ENCODE results near the gene MARK1. TPM values are rescaled to one million over a fixed set of nuclear protein-coding genes. Genes with fewer than 3 reads are reported as not detected.

Gene MARK1
- total and polyA plus RNA-seq, 9 of the 15 experiments (the other 6 are each of a cell fraction or from before 2014, with no cell fraction given), result not detected

- no peak for TF ChIP-seq RERE (CRISPR knock-in tag; IDR thresholded peaks at IDR 0.05; ENCODE audit: borderline replicate concordance)
Measured at GRCh38 chr1:220526294-220526693, 1.6 kb upstream of the MARK1 start (continued).

GRCh38 chr1:220527279-220527907 is 543 bp upstream of the MARK1 start:
- ChIA-PET POLR2A (no interaction called here), CTCF (ENCODE audit: low intra/inter-chr PET ratio) (no interaction called here)
- ATAC-seq (peak; percentile 38), DNase-seq (ENCODE audit: extremely low read depth in 1 of 4, low spot score in 3 of 4) (no peak), FAIRE-seq (no peak)
- Histone ChIP-seq H3K9me3 (replicated peaks; ENCODE audit: control insufficient read depth, insufficient read depth, low read depth, low read length) (no peaks in the 10 kb centered on the region), H3K9me1 (ENCODE audit: control insufficient read depth, insufficient read depth, low read length) (no peaks in the 10 kb centered on the region), H3K4me1 (replicated peaks in 1 of 2; ENCODE audit: control insufficient read depth in 2 of 2, insufficient read depth in 2 of 2, low read length in 2 of 2) (peaks cover 0 to 17% of the 10 kb centered on the region in 2 experiments; a peak in 3 of 5 replicates), H3K36me3 (ENCODE audit: control insufficient read depth, insufficient read depth, low read length) (no peaks in the 10 kb centered on the region), H3K27me3 (ENCODE audit: control insufficient read depth in 2 of 2, insufficient read depth in 2 of 2, low read length in 2 of 2) (peaks cover 31 to 32% of the 10 kb centered on the region in 2 experiments), H3K9ac (ENCODE audit: insufficient read depth in 1 of 2, low read depth in 2 of 2, low read length in 2 of 2) (no peak overlapping the region), H3K79me2 (ENCODE audit: control insufficient read depth, insufficient read depth, low read length) (no peaks in the 10 kb centered on the region), H3K4me3 (no peak overlapping the region), H4K20me1 (replicated peaks; ENCODE audit: control insufficient read depth, insufficient read depth, low read length) (no peaks in the 10 kb centered on the region), H3K4me2 (ENCODE audit: insufficient read depth, low read length) (no peak overlapping the region), H3K27ac (ENCODE audit: extremely low read depth, low read depth, low read length) (no peak overlapping the region), H2AFZ (ENCODE audit: low read depth, low read length) (no peak overlapping the region)
- no TSS peak for BruUV-seq (replicated peaks)
- under 1% methylated on average over 23 of the region's 23 CpGs for WGBS (ENCODE audit: insufficient coverage, low coverage, missing lambda C conversion rate)
- intact Hi-C loops (cut with micrococcal nuclease) (no loop called here), in situ Hi-C loops (cut with MboI) (no loop called here)
- TF ChIP-seq, protein P1, sequence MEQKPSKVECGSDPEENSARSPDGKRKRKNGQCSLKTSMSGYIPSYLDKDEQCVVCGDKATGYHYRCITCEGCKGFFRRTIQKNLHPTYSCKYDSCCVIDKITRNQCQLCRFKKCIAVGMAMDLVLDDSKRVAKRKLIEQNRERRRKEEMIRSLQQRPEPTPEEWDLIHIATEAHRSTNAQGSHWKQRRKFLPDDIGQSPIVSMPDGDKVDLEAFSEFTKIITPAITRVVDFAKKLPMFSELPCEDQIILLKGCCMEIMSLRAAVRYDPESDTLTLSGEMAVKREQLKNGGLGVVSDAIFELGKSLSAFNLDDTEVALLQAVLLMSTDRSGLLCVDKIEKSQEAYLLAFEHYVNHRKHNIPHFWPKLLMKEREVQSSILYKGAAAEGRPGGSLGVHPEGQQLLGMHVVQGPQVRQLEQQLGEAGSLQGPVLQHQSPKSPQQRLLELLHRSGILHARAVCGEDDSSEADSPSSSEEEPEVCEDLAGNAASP (IDR thresholded peaks at IDR 0.05), result no peak
- peak; percentile 60; the same call in 1 of the 2 replicates for TF ChIP-seq ZNF263 (CRISPR knock-in tag; IDR thresholded peaks at IDR 0.05; ENCODE audit: borderline replicate concordance)
- TF ChIP-seq ELF4 (CRISPR knock-in tag; IDR thresholded peaks at IDR 0.05), result 0 out of 2 replicates have a peak, but pooled peaks have one; percentile 23

Measured in K562 (cell line).